Measurements from ENCODE around the gene CNMD.
"Not testable (repeated sequence)": the region's sequence is repeated elsewhere in the genome, so short reads cannot be mapped to it uniquely, and the experiment has no call there.

The CNMD gene

DNA sequence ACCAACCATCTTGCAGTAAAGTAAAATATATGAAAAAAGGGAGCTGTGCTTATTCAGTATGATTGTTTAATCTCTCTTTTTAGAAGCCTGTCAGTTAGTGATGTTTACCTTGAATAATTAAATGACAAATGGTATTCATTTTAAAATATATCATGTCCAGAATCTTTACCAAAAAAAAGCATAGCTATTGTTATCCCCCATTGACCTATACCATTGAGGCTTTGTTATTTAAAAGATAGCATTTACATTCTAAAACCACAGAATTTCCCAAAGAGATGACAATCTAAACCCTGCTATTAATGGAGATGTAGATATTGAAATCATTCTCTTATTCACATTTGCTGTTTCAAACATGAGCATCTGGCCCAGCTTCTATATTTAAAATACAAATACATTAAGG, 2.2 kb downstream of the CNMD start:
- Histone ChIP-seq H3K4me3 (replicated peaks; ENCODE audit: low read depth, low read length) (no peak overlapping the region), H3K27me3 (replicated peaks; ENCODE audit: control insufficient read depth, insufficient read depth, low read length) (no peaks in the 10 kb centered on the region; the same call in 1 of the 2 replicates), H3K36me3 (ENCODE audit: control insufficient read depth, insufficient read depth, low read length) (no peaks in the 10 kb centered on the region)
- TF ChIP-seq, protein P1, sequence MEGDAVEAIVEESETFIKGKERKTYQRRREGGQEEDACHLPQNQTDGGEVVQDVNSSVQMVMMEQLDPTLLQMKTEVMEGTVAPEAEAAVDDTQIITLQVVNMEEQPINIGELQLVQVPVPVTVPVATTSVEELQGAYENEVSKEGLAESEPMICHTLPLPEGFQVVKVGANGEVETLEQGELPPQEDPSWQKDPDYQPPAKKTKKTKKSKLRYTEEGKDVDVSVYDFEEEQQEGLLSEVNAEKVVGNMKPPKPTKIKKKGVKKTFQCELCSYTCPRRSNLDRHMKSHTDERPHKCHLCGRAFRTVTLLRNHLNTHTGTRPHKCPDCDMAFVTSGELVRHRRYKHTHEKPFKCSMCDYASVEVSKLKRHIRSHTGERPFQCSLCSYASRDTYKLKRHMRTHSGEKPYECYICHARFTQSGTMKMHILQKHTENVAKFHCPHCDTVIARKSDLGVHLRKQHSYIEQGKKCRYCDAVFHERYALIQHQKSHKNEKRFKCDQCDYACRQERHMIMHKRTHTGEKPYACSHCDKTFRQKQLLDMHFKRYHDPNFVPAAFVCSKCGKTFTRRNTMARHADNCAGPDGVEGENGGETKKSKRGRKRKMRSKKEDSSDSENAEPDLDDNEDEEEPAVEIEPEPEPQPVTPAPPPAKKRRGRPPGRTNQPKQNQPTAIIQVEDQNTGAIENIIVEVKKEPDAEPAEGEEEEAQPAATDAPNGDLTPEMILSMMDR (IDR thresholded peaks at IDR 0.05; ENCODE audit: insufficient read depth, low read length, poor library complexity, severe bottlenecking): no peak
- no peak for DNase-seq (ENCODE audit: extremely low read depth, insufficient read length)

DNA sequence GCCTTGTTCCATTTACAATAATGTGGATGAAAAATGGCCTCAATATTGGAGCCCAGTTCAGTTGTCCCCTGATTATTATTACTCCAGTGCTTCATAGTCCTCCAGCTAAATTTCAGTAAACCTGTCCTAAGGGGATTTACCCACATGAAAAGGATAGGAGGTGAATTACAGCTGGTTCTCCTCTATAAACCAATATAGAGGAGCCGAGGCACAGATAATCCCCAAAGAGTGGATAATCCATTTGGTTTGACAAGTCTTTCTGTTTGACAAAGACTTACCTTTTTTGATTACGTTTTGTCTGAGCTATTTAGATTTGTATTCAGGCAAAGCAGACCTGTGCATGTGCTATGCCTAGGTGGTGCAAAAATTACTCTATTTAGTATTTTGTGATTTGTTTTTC, 2.7 kb downstream of the CNMD start:
- no peak for DNase-seq (ENCODE audit: extremely low read depth, insufficient read length)
- TF ChIP-seq, protein P1 (IDR thresholded peaks at IDR 0.05; ENCODE audit: insufficient read depth, low read length, poor library complexity, severe bottlenecking): no peak
- no peaks in the 10 kb centered on the region for H3K36me3 ChIP-seq (ENCODE audit: control insufficient read depth, insufficient read depth, low read length)
- no peaks in the 10 kb centered on the region; the same call in 1 of the 2 replicates for H3K27me3 ChIP-seq (replicated peaks; ENCODE audit: control insufficient read depth, insufficient read depth, low read length)
- H3K4me3 ChIP-seq (replicated peaks; ENCODE audit: low read depth, low read length): no peak overlapping the region

DNA sequence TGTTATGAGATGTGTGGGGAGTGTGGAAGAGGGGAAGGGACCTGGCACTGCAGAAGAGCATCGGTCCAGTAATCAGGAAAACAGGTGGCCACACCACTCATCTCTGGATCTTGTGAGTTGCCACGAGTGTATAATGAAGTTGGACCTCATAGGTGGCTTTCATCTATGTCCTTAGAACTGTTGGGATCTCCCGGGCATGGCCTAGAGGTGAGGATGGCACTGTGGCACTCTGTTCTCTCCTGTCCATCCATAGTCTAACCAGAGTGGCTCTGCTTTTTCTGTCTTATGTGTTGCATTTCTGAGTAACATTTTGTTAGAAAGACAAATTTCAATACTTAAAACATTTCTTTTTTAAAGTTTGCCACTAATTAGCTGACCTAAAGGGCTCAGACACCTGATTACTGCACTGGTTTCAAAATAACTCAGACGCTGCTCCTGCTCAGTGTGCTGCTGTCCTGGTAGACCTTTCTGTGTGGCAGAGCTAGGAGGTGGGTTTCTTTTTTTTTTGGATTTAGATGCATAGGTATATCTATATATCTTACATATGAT, 5.5 kb downstream of the CNMD start:
- no peak for DNase-seq (ENCODE audit: extremely low read depth, insufficient read length)
- H3K4me3 ChIP-seq (replicated peaks; ENCODE audit: low read depth, low read length): no peak overlapping the region
- TF ChIP-seq, protein P1 (IDR thresholded peaks at IDR 0.05; ENCODE audit: insufficient read depth, low read length, poor library complexity, severe bottlenecking): no peak
- H3K36me3 ChIP-seq (ENCODE audit: control insufficient read depth, insufficient read depth, low read length): no peaks in the 10 kb centered on the region
- H3K27me3 ChIP-seq (replicated peaks; ENCODE audit: control insufficient read depth, insufficient read depth, low read length): no peaks in the 10 kb centered on the region; the same call in 1 of the 2 replicates

DNA sequence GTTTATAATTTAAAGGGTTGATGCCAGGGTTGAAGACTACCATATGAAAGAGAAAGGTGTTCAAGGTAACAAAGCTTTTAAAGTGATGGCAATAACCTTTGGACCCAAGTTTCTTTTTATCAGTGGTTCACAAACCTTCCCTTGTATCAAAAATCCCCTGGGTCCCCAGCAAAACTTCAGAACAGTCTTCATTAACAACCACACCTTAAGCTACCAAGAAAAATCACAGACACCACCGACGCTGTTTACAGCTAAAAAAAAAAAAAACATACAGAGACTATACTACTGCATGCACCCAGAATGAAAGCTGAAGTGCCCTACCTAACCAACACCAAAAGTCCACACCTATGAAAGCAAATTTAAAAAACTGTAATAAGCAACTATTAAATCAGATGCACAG, 13.4 kb downstream of the CNMD start:
- Histone ChIP-seq H3K36me3 (ENCODE audit: control insufficient read depth, insufficient read depth, low read length) (no peaks in the 10 kb centered on the region), H3K27me3 (replicated peaks; ENCODE audit: control insufficient read depth, insufficient read depth, low read length) (no peaks in the 10 kb centered on the region), H3K4me3 (replicated peaks; ENCODE audit: low read depth, low read length) (no peak overlapping the region)
- TF ChIP-seq, protein P1 (IDR thresholded peaks at IDR 0.05; ENCODE audit: insufficient read depth, low read length, poor library complexity, severe bottlenecking): no peak
- no peak for DNase-seq (ENCODE audit: extremely low read depth, insufficient read length)

DNA sequence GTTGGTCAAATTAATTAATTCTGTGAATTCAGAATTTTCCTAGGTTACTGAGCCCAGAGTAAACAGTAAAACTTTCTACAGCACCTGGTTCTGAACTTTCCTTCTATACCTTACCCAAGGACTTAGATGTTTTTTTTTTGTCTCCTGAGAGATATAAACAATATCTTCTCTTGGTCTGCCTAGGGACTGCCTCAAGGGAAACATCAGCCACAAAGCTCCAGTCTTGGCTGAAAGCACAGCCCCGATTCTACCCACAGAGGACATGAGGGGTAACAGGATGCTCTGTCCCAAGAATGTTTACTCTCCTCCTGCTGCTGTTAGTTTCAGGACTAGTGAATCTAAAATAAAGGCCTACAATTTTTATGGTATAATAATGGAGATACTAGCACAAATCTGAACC, 14.3 kb downstream of the CNMD start:
- TF ChIP-seq, protein P1 (IDR thresholded peaks at IDR 0.05; ENCODE audit: insufficient read depth, low read length, poor library complexity, severe bottlenecking): no peak
- Histone ChIP-seq H3K4me3 (replicated peaks; ENCODE audit: low read depth, low read length) (no peak overlapping the region), H3K27me3 (replicated peaks; ENCODE audit: control insufficient read depth, insufficient read depth, low read length) (no peaks in the 10 kb centered on the region), H3K36me3 (ENCODE audit: control insufficient read depth, insufficient read depth, low read length) (no peaks in the 10 kb centered on the region)
- DNase-seq (ENCODE audit: extremely low read depth, insufficient read length): no peak

DNA sequence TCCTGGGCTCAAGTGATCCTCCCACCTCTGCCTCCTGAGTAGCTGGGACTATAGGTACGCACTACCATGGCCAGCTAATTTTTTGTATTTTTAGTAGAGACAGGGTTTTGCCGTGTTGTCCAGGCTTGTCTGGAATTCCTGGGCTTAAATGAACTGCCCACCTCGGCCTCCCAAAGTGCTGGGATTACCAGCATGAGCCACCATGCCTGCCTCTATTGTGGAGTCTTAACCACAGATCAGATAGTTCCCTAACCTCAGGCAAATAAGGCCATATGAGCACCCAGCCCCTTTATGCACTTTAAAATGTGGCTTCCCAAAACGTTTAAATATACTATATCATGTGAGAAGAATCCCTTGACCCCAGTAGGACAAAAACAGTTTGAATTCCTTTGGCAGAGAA, 16.4 kb downstream of the CNMD start:
- H3K36me3 ChIP-seq (ENCODE audit: control insufficient read depth, insufficient read depth, low read length): no peaks in the 10 kb centered on the region
- no peaks in the 10 kb centered on the region for H3K27me3 ChIP-seq (replicated peaks; ENCODE audit: control insufficient read depth, insufficient read depth, low read length)
- TF ChIP-seq, protein P1 (IDR thresholded peaks at IDR 0.05; ENCODE audit: insufficient read depth, low read length, poor library complexity, severe bottlenecking): no peak

DNA sequence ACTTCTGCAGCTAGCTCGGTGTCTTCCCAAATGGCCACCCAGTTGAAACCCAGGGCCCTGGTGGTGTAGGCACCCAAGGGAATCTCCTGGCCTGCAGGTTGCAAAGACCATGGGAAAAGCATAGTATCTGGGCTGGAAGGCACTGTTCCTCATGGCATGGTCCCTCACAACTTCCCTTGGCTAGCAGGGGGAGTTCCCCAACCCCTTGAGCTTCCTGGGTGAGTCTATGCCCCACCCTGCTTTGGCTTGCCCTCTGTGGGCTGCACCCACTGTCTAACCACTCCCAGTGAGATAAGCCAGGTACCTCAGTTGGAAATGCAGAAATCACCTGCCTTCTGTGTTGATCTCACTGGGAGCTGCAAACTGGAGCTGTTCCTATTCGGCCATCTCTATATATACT, 18.3 kb downstream of the CNMD start:
- not testable (repeated sequence) for H3K4me3 ChIP-seq (replicated peaks; ENCODE audit: low read depth, low read length); H3K36me3 ChIP-seq (ENCODE audit: control insufficient read depth, insufficient read depth, low read length); H3K27me3 ChIP-seq (replicated peaks; ENCODE audit: control insufficient read depth, insufficient read depth, low read length); DNase-seq (ENCODE audit: extremely low read depth, insufficient read length)

More for the DNA sequence above, 16.4 kb downstream of the CNMD start:
- no peak overlapping the region for H3K4me3 ChIP-seq (replicated peaks; ENCODE audit: low read depth, low read length)
- DNase-seq (ENCODE audit: extremely low read depth, insufficient read length): no peak

DNA sequence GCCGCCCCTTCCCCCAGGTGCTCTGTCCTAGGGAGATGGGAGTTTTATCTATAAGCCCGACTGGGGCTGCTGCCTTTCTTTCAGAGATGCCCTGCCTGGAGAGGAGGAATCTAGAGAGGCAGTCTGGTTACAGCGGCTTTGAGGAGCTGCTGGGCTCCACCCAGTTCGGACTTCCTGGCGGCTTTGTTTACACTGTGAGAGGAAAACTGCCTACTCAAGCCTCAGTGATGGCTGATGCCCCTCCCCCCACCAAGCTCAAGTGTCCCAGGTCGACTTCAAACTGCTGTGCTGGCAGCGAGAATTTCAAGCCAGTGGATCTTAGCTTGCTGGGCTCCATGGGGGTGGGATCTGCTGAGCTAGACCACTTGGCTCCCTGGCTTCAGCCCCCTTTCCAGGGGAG, 18.7 kb downstream of the CNMD start:
- not testable (repeated sequence) for DNase-seq (ENCODE audit: extremely low read depth, insufficient read length)

More for the DNA sequence above, 18.7 kb downstream of the CNMD start:
- H3K4me3 ChIP-seq (replicated peaks; ENCODE audit: low read depth, low read length); H3K27me3 ChIP-seq (replicated peaks; ENCODE audit: control insufficient read depth, insufficient read depth, low read length); H3K36me3 ChIP-seq (ENCODE audit: control insufficient read depth, insufficient read depth, low read length): not testable (repeated sequence)
